GM12874 (cell line): ENCODE measurements around the gene AHCYL2.

Source experiments
- TF ChIP-seq, protein P1 (sequence below): IDR thresholded peaks from 2 replicates; pipeline ENCODE4 v1.5.1; 2011; ENCODE audit warnings: low read depth, mild to moderate bottlenecking, control low read depth, low read length, moderate library complexity; ENCODE audit not compliant: insufficient read depth

AHCYL2 gene

GRCh38 chr7:129354428-129355157 is 129.8 kb downstream of the AHCYL2 start:
- TF ChIP-seq, protein P1, sequence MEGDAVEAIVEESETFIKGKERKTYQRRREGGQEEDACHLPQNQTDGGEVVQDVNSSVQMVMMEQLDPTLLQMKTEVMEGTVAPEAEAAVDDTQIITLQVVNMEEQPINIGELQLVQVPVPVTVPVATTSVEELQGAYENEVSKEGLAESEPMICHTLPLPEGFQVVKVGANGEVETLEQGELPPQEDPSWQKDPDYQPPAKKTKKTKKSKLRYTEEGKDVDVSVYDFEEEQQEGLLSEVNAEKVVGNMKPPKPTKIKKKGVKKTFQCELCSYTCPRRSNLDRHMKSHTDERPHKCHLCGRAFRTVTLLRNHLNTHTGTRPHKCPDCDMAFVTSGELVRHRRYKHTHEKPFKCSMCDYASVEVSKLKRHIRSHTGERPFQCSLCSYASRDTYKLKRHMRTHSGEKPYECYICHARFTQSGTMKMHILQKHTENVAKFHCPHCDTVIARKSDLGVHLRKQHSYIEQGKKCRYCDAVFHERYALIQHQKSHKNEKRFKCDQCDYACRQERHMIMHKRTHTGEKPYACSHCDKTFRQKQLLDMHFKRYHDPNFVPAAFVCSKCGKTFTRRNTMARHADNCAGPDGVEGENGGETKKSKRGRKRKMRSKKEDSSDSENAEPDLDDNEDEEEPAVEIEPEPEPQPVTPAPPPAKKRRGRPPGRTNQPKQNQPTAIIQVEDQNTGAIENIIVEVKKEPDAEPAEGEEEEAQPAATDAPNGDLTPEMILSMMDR, result no peak

- TF ChIP-seq, protein P1, result no peak
These were observed 131.3 kb downstream of the AHCYL2 start for GRCh38 chr7:129356176-129356575.

DNA sequence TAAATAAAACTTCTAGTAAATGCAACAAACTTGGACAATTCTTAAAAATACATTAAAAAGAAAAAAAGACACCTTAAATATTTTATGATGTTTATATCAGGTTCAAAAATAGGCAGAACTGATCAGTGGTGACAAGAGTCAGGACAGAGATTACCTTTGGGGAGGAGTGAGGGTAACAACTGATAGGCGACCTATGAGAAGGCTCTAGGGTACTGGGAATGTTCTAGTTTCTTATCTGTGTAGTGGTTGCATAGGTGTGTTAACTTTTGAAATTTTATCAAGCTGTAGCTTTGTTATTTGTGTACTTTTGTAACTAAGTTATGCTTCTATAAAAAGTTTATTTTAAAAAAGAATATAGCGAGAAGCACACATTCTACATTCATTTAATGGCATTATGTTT is 134.3 kb downstream of the AHCYL2 start:
- TF ChIP-seq, protein P1, result no peak

DNA sequence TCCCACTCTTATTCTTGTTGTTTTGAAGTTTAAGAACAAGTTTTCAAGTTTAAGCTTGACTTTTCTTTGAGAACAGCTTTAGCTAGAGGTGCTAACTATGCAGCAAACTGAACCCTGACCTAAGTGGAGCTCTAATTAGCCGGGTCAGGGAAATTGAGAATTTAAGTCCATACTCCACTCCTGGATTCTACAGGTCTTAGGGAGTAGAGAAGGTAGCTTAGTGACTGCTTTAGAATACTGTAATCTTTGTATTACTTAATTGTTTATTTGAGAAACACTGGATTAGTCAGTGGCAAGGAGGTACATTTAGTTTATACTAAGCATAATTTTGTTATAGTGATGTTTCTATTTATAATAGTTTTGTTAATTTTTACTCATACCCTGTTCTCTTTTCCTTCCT is 134.8 kb downstream of the AHCYL2 start:
- TF ChIP-seq, protein P1, result no peak

DNA sequence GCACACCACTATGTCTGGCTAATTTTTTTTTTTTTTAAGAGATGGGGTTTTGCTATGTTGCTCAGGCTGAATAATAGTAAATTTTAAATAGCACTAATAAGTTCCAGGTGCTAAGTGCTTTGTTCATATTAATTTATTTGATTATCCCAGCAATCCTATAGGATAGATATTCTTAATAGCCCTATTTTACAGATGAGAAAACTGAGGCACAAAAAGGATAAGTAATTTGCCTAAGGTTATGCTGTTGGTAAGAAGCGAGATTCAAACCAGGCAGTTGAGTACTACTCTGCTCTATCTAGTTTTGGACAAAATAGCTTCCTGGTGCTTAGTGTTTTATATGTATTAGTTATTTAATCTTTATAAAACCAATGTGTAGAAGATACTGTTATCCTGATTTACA is 136.9 kb downstream of the AHCYL2 start:
- TF ChIP-seq, protein P1, result no peak

DNA sequence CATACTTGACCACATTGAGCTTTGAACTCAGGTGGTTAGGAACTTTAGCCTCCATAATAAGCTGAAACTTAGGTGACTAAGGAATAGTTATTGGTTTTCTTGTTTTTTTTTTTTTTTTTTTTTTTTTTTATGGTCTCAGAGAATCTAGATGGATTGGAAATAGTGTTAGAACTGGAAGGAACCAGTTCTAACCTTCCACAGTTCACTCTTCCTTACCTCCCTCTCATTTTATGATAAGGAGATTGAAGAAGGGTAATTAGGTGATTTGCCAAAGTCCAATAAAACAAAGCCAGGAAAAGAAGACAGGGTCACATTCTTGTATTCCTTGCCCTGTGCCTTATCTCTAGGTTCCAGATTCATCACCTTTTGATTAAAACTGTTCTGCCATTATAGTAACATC is 137.7 kb downstream of the AHCYL2 start:
- TF ChIP-seq, protein P1, result no peak

GRCh38 chr7:129367349-129367699 is 142.5 kb downstream of the AHCYL2 start:
- TF ChIP-seq, protein P1, result no peak
